HG03354 (cell line): ENCODE measurements around the gene EFHC1.

Experiments used
- ATAC-seq: cut with Tn5 transposase; IDR thresholded peaks from one replicate; pipeline ENCODE4 v1.9.1; 2021; ENCODE audit warnings: mild to moderate bottlenecking; ENCODE audit not compliant: unreplicated experiment, poor library complexity, severe bottlenecking

Gene EFHC1

GRCh38 chr6:52547647-52548352 lies 127.7 kb downstream of the EFHC1 start:
- ATAC-seq: no peak

- no peak for ATAC-seq
Measured at GRCh38 chr6:52548353-52548713, 128.2 kb downstream of the EFHC1 start.

DNA sequence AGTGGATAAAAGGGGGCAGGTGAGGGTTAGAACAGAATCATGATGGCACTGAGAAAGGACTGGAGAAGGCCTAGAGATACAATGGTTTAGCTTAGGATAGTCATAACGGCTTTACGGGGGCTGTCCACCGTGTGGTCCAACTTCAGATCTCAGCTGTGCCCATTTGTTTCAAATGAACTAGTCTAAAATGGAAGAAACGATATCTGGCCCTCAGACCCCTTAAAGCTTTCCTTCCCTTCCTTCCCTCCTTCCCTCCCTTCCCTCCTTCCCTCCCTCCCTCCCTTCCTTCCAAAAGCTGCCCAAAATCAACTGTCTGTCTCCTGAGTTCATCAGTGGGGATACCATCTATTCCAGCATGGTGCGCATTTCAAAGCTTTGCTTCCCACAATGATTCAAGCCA lies 128.9 kb downstream of the EFHC1 start:
- ATAC-seq: no peak

- ATAC-seq: no peak
Measured at GRCh38 chr6:52549428-52549827, 129.3 kb downstream of the EFHC1 start.

GRCh38 chr6:52550014-52550575 lies 130.0 kb downstream of the EFHC1 start:
- ATAC-seq: no peak

- no peak for ATAC-seq
Measured at GRCh38 chr6:52550870-52551269, 130.7 kb downstream of the EFHC1 start.

DNA sequence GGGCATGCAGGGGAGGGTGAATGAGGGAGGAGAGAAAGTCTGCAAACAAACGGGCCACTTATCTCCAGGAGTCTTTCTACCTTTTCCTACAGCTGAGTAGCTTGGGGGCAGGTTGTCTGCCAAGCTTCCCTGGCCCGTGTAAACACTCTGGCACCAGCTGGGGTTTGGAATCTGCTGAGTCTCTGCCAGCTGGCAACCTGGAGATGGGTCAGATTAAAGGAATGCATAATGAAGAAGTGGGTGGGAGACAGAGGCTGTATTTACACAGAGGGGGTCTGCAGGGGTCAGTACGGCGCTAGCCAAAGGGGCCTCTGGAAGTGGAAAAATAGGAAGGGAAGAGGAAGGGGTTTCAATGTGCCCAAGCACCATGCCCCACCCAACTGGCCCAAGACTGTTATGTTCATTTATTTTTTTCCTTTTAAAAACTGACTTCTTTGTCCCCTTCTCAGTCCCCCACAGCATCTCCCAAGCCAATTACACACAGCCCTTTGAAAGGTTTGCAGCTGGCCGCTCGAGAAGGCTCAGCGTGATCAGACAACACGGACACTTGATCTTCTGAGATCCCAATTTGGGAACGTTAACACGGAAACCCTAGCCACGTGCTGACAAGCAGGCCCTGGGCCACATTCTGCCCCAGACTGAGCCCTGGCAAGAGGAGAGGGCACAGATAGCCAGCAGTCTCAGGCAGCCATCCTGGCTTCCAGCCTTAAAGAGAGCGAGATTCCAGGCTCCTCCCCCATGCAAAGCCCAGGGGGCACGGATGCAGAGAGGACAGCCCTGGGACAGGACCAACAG lies 131.5 kb downstream of the EFHC1 start:
- no peak for ATAC-seq

- ATAC-seq: peak; percentile 98
Measured at GRCh38 chr6:52552278-52552643, 132.1 kb downstream of the EFHC1 start.

DNA sequence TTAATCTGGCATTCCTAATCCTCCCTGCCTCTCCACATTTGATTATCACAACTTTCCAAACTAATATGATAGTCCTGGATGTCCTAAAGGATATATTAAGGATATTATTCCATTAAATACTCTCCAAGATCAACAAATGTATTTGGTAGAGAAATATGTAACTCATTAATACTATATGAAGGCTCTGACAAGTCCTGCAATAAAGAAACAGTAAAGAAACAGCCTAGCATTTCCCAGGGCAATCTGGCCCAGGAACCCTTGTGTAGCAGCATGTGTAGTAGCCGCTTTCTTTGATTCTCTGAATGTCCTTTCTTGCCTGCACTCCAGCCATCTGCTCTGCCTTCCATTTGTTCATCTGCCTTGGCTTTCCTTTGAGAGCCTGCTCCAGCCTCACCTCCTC lies 133.0 kb downstream of the EFHC1 start:
- ATAC-seq: no peak

- ATAC-seq: no peak
Measured at GRCh38 chr6:52553719-52554118, 133.6 kb downstream of the EFHC1 start.

- no peak for ATAC-seq
Measured at GRCh38 chr6:52554684-52555280, 134.6 kb downstream of the EFHC1 start.

- no peak for ATAC-seq
Measured at GRCh38 chr6:52555518-52556233, 135.5 kb downstream of the EFHC1 start.

- no peak for ATAC-seq
Measured at GRCh38 chr6:52557389-52558265, 137.5 kb downstream of the EFHC1 start.

DNA sequence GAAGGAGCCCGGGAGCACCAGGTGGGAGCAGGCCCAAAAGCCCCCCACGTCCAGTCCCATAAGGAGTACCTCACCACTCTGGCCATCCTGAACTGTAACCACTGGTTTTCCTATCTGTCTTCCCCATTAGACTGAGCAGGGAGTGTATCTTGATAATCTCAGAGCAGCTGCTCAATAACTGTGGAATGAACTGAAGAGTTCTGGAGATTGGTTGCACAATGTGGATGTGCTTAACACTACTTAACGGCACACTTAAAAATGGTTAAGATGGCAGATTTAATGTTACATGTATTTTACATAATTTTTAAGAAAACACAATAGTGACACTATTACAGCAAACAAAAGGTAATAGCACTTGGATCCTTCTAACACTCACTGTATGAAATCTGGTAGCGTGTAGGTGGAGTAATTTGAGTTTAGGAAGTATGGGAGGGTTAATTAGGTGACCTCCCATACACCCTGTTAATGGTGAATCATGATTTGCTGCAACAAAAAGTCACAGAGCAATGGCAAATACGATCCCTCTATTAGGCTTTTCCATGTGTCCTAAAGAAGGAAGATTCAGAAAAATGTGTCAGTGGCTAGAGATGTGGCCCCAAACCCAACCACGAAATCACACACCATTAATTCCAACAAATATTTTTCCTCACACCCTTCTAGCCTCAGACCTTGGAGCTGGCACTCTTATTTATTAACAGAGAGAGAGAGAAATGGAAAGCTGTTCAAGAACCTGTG lies 138.3 kb downstream of the EFHC1 start:
- no peak for ATAC-seq

GRCh38 chr6:52560462-52560861 lies 140.3 kb downstream of the EFHC1 start:
- ATAC-seq: no peak

DNA sequence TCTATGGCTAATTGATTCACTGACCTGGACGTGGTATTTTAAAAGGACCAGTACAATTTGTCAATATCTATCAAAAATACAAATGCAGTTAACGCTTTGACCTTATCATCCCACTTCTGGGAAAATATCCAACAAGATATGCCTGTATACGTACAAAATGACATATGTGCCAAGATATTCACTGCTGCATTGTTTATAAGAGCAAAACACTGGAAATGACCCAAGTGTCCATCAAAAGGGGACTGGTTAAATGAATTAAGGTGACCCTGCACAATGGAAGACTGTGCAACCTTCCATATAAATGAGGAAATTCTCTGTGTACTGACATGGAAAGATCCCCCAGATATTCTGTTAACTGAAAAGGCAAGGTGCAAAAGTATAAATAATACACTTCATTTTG lies 142.8 kb downstream of the EFHC1 start:
- ATAC-seq: no peak

DNA sequence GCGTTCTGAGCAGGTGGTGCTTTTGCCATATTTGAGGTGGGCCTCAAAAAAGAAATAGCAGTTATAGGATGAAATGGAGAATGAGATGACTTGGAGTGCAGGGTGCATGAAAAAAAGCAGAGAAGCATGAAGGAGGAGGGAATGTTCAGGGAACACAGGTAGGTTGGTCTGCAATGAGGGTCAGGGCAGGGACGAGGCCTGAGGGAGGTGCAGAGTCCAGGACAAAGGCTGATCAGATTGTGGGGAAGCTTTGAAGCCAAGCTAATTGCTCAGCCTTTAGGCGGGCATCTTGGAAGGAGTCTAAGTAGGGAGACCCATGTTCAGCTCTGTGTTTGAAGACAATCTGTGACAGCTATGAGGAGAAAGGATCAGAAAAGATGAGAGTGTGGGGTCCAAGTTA lies 144.7 kb downstream of the EFHC1 start:
- no peak for ATAC-seq

DNA sequence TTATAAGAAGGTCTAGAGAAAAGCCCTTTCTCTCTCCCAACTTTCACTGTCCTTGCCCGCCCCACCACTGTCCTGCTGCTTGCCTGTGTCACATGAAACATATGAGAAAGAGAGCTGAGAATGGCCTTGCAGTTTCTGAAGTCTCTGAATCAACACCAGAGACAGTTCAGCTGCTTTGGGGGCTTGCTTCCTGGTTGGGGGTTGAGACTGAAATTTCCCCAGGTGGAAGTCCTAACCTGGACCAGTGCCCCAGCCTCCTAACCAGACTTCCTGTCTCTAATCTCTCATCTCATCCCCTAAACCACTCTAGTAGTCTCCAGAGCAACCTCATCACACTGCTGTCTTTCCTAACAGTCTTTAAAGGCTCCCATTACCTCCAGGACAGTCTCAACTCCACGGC lies 146.1 kb downstream of the EFHC1 start:
- peak; percentile 63 for ATAC-seq

DNA sequence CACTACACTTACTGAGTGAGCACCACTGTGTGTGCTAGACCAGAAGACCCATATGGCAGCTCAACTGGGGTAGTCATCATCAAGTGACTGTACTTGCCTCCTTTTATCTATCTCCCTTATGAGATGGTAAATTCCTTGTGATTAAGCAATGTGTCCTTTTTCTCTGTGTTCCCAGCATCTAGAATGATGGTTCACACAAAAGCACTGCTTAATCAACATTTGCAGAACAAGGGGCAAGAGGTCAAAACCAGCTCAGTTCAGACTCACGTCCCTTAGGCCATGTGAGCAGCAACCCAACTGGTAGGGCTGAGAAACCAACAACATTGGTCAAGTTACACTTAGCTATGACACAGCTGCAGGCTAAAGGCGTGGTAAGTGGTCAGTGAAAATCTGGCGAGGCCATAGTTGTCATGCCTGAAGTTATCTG lies 146.7 kb downstream of the EFHC1 start:
- ATAC-seq: peak; percentile 4
